SK-N-SH treated with all-trans-retinoic acid at 6 μM for 48 hours (cell line): ENCODE results near the gene FAXDC2.

Experiments
- ATAC-seq: fragments of 200-7000 bp; cut with Tn5 transposase; 3 replicates; pipeline ENCODE4 v1.9.1; 2020; ENCODE audit warnings: mild to moderate bottlenecking, moderate library complexity
- ARNTL ChIP-seq: fragments of 450-650 bp; formaldehyde crosslinking; IDR thresholded peaks from 2 replicates; pipeline ENCODE4 v1.5.0; 2020; ENCODE audit warnings: low read depth, mild to moderate bottlenecking, moderate library complexity, borderline replicate concordance
- BACH2 ChIP-seq: fragments of 250-450 bp; sonication (Bioruptor Pico); IDR thresholded peaks from 2 replicates; pipeline ENCODE4 v1.9.0; 2021; ENCODE audit warnings: mild to moderate bottlenecking, borderline replicate concordance
- CSDC2 ChIP-seq: fragments of 250-450 bp; sonication (Bioruptor Pico); IDR thresholded peaks from 2 replicates; pipeline ENCODE4 v1.5.0; 2020; ENCODE audit warnings: mild to moderate bottlenecking, moderate library complexity
- CSRNP3 ChIP-seq: fragments of 250-450 bp; sonication (Bioruptor Pico); IDR thresholded peaks from 2 replicates; pipeline ENCODE4 v1.5.1; 2021; ENCODE audit warnings: mild to moderate bottlenecking, moderate library complexity
- GLIS3 ChIP-seq: fragments of 250-450 bp; sonication (Bioruptor Pico); IDR thresholded peaks from 2 replicates; pipeline ENCODE4 v1.5.0; 2020; ENCODE audit warnings: mild to moderate bottlenecking, moderate library complexity
- ISL1 ChIP-seq: fragments of 250-450 bp; sonication (Bioruptor Pico); IDR thresholded peaks from 2 replicates; pipeline ENCODE4 v2.1.2; 2022; ENCODE audit warnings: mild to moderate bottlenecking, moderate library complexity
- OSR1 ChIP-seq: fragments of 250-450 bp; sonication (Bioruptor Pico); IDR thresholded peaks from 2 replicates; pipeline ENCODE4 v1.8.0; 2022; ENCODE audit warnings: moderate library complexity, mild to moderate bottlenecking, inconsistent platforms
- POU6F1 ChIP-seq: fragments of 250-450 bp; sonication (Bioruptor Pico); IDR thresholded peaks from 2 replicates; pipeline ENCODE4 v1.8.0; 2021; ENCODE audit warnings: low read depth, mild to moderate bottlenecking, moderate library complexity, borderline replicate concordance
- PPARA ChIP-seq: fragments of 250-450 bp; sonication (Bioruptor Pico); IDR thresholded peaks from 2 replicates; pipeline ENCODE4 v1.5.0; 2020; ENCODE audit warnings: mild to moderate bottlenecking, borderline replicate concordance
- RARB ChIP-seq: fragments of 250-450 bp; sonication (Bioruptor Pico); IDR thresholded peaks from 2 replicates; pipeline ENCODE4 v1.8.0; 2021; ENCODE audit warnings: mild to moderate bottlenecking, moderate library complexity
- SNAI2 ChIP-seq: fragments of 250-450 bp; sonication (Bioruptor Pico); IDR thresholded peaks from 2 replicates; pipeline ENCODE4 v1.5.0; 2020; ENCODE audit warnings: mild to moderate bottlenecking, moderate library complexity
- TCF4 ChIP-seq: fragments of 250-450 bp; sonication (Bioruptor Pico); IDR thresholded peaks from 2 replicates; pipeline ENCODE4 v1.8.0; 2021; ENCODE audit warnings: mild to moderate bottlenecking, moderate library complexity, borderline replicate concordance
- ZC3H10 ChIP-seq: fragments of 250-450 bp; sonication (Bioruptor Pico); IDR thresholded peaks from 2 replicates; pipeline ENCODE4 v1.5.1; 2021; ENCODE audit warnings: mild to moderate bottlenecking, moderate library complexity
- ZFP3 ChIP-seq: fragments of 250-450 bp; sonication (Bioruptor Pico); IDR thresholded peaks from 2 replicates; pipeline ENCODE4 v1.5.0; 2020; ENCODE audit warnings: mild to moderate bottlenecking, moderate library complexity
- ZFP30 ChIP-seq: fragments of 450-650 bp; formaldehyde crosslinking; IDR thresholded peaks from 2 replicates; pipeline ENCODE4 v1.5.0; 2022; ENCODE audit warnings: mild to moderate bottlenecking, moderate library complexity
- ZNF565 ChIP-seq: fragments of 450-650 bp; formaldehyde crosslinking; conservative IDR thresholded peaks from 2 replicates; pipeline ENCODE4 v1.5.0; 2020; ENCODE audit warnings: low read depth, mild to moderate bottlenecking, moderate library complexity
- ZNF70 ChIP-seq: fragments of 450-650 bp; formaldehyde crosslinking; IDR thresholded peaks from 2 replicates; pipeline ENCODE4 v1.5.0; 2020; ENCODE audit warnings: mild to moderate bottlenecking, moderate library complexity
- TF ChIP-seq, protein P1 (sequence below): fragments of 250-450 bp; sonication (Bioruptor Pico); IDR thresholded peaks from 2 replicates; pipeline ENCODE4 v1.5.0; 2020; ENCODE audit warnings: mild to moderate bottlenecking, moderate library complexity
- TF ChIP-seq, protein P2 (sequence below): fragments of 250-450 bp; sonication (Bioruptor Pico); IDR thresholded peaks from 2 replicates; pipeline ENCODE4 v1.8.0; 2020; ENCODE audit warnings: mild to moderate bottlenecking, moderate library complexity, borderline replicate concordance
- TF ChIP-seq, protein P3 (sequence below): fragments of 250-450 bp; sonication (Bioruptor Pico); IDR thresholded peaks from 2 replicates; pipeline ENCODE4 v1.5.1; 2020; ENCODE audit warnings: low read depth, mild to moderate bottlenecking, moderate library complexity

FAXDC2 gene

DNA sequence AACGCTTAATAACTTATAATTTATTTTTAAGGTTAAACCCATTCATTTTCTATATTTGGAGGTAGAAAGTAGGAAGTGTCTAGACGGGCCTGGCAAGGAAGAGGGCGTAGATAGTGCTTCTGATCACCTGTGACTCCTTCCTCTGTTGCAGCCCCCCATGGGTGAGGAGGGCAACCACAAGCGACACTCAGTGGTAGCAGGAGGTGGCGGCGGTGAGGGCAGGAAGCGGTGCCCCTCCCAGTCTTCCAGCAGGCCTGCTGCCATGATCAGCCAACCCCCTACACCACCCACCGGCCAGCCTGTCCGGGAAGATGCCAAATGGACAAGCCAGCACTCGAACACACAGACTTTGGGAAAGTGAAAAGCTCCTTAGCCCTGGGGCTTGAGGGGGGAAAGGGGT, 36.7 kb downstream of the FAXDC2 start:
- TF ChIP-seq CSRNP3 (CRISPR knock-in tag): no peak
- TF ChIP-seq ZC3H10: no peak
- no peak for ATAC-seq

- TF ChIP-seq OSR1 (CRISPR knock-in tag): no peak
- no peak for TF ChIP-seq RARB (CRISPR knock-in tag)
- TF ChIP-seq CSDC2: no peak
- TF ChIP-seq ZC3H10: no peak
- TF ChIP-seq ZFP30 (CRISPR knock-in tag): no peak
- TF ChIP-seq ZNF70 (CRISPR knock-in tag): no peak
- no peak for TF ChIP-seq GLIS3 (CRISPR knock-in tag)
- no peak for TF ChIP-seq ZNF565 (CRISPR knock-in tag)
- TF ChIP-seq SNAI2 (CRISPR knock-in tag): no peak
- TF ChIP-seq TCF4 (CRISPR knock-in tag): no peak
- TF ChIP-seq, protein P1, sequence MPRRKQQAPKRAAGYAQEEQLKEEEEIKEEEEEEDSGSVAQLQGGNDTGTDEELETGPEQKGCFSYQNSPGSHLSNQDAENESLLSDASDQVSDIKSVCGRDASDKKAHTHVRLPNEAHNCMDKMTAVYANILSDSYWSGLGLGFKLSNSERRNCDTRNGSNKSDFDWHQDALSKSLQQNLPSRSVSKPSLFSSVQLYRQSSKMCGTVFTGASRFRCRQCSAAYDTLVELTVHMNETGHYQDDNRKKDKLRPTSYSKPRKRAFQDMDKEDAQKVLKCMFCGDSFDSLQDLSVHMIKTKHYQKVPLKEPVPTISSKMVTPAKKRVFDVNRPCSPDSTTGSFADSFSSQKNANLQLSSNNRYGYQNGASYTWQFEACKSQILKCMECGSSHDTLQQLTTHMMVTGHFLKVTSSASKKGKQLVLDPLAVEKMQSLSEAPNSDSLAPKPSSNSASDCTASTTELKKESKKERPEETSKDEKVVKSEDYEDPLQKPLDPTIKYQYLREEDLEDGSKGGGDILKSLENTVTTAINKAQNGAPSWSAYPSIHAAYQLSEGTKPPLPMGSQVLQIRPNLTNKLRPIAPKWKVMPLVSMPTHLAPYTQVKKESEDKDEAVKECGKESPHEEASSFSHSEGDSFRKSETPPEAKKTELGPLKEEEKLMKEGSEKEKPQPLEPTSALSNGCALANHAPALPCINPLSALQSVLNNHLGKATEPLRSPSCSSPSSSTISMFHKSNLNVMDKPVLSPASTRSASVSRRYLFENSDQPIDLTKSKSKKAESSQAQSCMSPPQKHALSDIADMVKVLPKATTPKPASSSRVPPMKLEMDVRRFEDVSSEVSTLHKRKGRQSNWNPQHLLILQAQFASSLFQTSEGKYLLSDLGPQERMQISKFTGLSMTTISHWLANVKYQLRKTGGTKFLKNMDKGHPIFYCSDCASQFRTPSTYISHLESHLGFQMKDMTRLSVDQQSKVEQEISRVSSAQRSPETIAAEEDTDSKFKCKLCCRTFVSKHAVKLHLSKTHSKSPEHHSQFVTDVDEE (CRISPR knock-in tag): no peak
- TF ChIP-seq, protein P2, sequence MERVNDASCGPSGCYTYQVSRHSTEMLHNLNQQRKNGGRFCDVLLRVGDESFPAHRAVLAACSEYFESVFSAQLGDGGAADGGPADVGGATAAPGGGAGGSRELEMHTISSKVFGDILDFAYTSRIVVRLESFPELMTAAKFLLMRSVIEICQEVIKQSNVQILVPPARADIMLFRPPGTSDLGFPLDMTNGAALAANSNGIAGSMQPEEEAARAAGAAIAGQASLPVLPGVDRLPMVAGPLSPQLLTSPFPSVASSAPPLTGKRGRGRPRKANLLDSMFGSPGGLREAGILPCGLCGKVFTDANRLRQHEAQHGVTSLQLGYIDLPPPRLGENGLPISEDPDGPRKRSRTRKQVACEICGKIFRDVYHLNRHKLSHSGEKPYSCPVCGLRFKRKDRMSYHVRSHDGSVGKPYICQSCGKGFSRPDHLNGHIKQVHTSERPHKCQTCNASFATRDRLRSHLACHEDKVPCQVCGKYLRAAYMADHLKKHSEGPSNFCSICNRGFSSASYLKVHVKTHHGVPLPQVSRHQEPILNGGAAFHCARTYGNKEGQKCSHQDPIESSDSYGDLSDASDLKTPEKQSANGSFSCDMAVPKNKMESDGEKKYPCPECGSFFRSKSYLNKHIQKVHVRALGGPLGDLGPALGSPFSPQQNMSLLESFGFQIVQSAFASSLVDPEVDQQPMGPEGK (CRISPR knock-in tag): no peak
- TF ChIP-seq POU6F1 (CRISPR knock-in tag): no peak
- no peak for TF ChIP-seq ARNTL (CRISPR knock-in tag)
- no peak for TF ChIP-seq BACH2 (CRISPR knock-in tag)
- TF ChIP-seq, protein P3, sequence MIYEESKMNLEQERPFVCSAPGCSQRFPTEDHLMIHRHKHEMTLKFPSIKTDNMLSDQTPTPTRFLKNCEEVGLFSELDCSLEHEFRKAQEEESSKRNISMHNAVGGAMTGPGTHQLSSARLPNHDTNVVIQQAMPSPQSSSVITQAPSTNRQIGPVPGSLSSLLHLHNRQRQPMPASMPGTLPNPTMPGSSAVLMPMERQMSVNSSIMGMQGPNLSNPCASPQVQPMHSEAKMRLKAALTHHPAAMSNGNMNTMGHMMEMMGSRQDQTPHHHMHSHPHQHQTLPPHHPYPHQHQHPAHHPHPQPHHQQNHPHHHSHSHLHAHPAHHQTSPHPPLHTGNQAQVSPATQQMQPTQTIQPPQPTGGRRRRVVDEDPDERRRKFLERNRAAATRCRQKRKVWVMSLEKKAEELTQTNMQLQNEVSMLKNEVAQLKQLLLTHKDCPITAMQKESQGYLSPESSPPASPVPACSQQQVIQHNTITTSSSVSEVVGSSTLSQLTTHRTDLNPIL (CRISPR knock-in tag): no peak
- TF ChIP-seq, all 23 proteins: peak for 0
- no peak for ATAC-seq
These were observed 37.2 kb downstream of the FAXDC2 start for GRCh38 chr5:154813158-154813557.

DNA sequence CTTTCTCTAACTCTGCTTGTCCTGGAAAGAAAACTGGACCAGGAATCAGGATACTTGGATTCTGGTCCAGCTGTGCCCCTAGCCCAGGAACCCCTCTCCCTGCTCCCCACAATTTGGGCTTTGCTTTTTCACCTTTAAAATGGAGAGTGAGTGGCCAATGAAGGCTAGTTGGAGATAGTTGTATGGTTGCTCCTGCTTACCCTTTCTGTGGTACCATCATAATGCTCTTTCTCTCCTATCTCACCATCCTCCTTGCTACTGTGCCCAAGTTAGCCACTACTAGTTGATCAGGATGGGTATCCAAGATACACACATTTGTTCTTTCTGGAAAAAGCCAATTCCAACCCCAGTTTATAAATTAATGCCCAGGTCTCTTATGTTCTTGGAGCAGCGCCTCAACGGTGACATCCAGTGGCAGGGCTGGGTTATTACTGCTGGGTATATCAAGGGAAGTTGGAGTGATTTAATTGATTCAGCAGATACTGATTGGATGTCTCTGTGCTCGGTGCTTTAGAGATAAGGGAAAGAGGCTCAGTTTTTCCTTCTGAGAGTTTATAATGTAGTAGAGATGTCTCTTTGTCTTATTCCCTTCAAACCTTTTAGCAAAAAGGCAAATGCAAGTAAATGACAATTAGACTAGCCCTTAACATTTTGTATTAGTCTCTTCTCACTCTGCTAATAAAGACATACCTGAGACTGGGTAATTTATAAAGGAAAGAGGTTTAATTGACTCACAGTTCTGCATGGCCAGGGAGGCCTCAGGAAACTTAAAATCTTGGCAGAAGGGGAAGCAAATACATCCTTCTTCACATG, 38.5 kb downstream of the FAXDC2 start:
- peak; percentile 88 for ATAC-seq
- TF ChIP-seq ISL1 (CRISPR knock-in tag) (no peak), SNAI2 (CRISPR knock-in tag) (no peak), RARB (CRISPR knock-in tag) (no peak), ZFP3 (CRISPR knock-in tag) (no peak), GLIS3 (CRISPR knock-in tag) (no peak), PPARA (no peak), ZNF565 (CRISPR knock-in tag) (no peak), CSDC2 (no peak), OSR1 (CRISPR knock-in tag) (no peak), POU6F1 (CRISPR knock-in tag) (no peak), ARNTL (CRISPR knock-in tag) (no peak)
- TF ChIP-seq, protein P1 (CRISPR knock-in tag): no peak
- TF ChIP-seq, protein P2 (CRISPR knock-in tag): no peak
